Measurements from ENCODE around the gene IMMT.

Gene IMMT

DNA sequence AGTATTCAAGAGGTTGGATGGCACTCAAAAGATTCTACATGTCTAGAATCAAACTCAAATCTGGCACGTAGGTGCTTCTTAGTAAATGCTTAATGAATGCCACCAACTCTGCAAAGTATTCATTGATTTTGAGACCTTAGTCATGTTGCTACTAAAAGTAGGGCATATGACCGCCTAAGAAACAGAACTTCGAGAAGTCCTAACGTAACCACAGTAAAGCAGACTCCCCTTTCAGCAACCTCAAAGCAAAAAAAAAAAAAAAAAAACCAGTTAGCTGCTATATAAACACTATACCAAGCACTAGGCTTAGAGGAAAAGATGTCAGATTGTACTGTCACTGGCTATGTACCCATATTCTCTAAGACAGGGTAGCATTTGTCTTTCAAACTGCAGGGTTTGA lies 55.3 kb downstream of the IMMT start:
- DNase-seq, result no peak

DNA sequence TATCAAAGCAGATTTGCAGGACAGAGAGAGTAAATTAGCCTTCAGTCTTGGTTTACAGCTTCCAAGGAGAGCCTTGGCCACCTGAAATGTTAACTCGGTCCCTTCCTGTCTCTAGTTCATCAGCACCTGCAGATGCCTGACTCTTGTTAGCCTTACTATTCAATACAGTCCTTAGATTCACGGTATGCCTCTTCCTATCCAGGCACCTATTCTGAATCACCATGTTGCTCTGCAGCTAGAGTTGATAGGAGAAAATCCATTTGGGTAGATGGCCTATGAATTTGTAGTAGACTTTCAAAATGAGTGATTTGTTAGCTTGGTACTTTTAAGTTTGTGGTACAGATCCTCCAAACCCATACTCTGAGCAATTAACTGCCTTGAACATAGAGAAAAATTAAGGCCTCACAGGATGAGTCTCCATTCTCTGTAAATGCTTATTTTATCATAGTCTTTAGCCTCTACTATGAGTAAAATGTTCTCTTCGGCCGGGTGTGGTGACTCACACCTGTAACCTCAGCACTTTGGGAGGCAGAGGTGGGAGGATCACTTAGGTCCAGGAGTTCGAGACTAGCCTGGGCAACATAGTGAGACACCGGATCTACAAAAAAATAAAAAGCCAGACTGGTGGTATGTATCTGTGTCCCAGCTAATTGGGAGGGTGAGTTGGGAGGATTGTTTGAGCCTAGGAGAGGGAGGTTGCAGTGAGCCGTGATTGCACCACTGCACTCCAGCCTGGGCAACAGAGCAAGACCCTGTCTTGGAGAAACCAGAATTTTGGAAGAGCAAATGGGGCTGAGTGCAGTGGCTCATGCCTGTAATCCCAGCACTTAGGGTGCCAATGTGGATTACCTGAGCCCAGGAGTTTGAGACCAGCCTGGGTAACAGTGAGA lies 56.3 kb downstream of the IMMT start:
- no peak for DNase-seq

DNA sequence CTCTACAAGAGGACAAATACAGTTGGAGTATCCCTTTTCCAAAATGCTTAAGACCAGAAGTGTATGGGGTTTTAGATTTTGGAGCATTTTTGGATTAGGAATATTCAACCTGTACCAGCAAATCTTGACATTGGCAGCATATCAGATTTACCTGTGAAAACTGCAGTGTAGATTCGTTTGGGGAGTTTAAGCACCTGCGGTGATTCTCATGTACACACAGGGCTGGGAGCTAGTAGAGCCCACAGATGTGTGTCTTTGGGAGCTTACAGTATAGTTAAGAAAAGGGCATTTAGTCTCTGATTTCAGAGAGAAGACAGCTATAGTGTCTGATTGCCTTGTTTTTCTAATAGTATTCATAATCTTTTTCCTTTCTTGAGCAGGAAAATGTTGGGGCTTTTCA lies 59.1 kb downstream of the IMMT start:
- DNase-seq, result no peak

DNA sequence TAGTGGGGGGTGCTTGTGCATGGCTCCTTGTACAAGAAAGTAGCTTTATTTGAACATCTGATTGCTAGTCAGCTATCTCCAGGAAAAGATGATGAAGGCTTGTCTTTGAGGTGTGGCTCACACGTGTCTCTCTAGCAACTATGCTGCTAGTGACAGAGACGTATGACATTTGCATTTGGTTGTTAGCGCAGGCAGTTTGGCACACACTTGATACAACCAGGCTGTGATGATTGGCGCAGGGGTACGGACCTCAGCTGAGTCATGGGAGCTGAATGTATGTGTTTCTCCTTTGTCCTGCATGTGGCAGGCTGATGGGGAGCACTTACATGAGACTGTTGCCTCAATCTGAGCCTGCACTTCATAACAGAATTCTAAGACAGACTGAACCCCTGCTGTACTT lies 59.6 kb downstream of the IMMT start:
- no peak for DNase-seq

DNA sequence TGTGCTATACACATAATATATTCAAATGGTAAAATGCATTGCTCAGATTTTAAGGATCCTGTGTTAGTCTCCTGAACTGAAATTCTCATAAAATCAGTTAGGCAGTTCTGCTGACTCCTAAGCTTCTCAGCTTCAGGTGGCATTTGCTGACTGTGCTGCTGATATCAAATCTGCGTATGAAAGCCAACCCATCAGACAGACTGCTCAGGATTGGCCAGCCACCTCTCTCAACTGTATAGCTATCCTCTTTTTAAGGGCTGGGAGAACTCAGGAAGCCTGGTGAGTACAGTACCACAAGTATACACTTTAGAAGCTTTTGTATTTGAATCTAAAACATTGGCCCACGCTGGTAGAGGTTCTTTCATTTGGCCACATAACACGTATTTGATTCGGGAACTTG lies 60.6 kb downstream of the IMMT start:
- no peak for DNase-seq

DNA sequence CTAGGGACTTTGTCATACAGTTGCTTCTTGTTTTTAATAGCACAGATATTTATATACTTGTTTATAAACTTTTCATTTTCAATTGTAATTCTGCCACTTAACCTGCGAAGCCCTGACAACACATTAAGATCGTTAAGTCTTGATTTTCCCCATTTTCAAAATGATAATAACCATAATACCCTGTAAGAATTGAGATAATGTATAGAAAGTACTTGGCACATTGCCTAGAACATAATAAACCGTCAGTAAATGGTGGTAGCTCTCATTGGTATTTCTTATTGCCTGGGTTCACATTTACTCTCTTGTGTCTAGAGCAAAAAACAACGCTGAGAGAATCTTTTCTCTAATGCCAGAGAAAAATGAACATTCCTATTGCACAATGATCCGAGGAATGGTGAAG lies 70.6 kb downstream of the IMMT start:
- DNase-seq, result no peak

DNA sequence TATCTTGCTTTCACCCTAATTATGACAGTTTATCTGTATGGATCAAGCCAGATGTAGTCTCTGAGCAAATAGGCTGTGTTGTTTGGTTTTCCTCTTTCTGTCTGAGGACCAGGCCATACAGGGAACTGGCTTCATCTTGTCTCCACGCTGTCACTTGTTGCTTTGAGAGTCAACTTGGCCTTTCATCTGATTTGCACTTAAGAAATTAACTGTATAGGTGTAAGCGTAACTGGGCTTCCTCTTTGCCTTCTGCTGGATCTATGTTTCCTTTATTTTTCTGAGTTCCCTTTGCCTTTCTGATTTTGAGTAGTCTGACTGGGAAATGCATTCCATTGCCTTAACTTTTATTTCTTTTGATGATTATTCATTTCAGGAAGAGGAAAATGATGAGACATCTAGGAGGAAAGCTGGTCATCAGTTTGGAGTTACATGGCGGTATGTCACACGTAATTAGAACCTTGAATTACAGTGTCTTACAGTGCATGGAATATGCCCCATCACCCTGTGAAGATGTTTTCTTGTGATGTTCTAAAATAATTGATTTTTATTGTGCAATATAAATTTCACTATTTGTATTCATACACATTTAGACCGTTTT lies 71.8 kb downstream of the IMMT start:
- no peak for DNase-seq

DNA sequence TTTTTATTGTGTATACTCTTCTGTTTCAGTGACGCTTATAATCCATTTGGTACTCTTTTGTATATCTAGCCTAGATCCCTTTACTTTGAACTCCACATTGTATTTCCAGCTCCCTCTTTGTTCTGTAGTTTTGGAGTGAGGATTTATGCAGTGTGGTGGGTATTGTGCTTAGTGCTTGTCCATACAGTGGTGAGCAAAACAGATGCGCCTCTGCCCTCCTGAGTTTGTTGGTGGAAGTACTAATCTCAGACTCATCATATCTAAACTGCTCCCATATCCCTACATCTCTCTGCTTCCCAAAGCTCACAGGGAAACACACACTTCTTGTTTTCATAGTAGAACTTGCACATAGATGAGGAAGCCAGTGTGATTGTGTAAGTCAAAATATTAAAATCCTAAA lies 77.1 kb downstream of the IMMT start:
- no peak for DNase-seq

DNA sequence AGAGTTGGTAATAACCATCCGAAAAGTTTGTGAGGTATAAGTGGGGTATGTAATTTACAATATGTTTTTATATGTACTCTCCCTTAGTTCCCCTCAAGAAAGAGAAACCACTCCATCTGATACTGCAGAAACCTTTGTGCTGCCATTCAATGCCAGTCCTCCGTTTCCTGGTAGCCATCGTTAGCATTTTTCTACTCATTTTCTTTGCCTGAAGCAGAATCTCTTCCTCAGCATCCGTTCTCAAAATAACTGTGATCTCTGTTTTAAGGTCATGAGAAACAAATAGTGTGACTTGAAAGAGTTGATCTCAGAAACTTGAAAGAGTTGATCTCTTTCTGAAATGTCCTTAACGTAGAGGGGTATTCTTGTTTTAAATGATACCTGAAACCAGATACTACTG lies 88.2 kb downstream of the IMMT start:
- no peak for DNase-seq

DNA sequence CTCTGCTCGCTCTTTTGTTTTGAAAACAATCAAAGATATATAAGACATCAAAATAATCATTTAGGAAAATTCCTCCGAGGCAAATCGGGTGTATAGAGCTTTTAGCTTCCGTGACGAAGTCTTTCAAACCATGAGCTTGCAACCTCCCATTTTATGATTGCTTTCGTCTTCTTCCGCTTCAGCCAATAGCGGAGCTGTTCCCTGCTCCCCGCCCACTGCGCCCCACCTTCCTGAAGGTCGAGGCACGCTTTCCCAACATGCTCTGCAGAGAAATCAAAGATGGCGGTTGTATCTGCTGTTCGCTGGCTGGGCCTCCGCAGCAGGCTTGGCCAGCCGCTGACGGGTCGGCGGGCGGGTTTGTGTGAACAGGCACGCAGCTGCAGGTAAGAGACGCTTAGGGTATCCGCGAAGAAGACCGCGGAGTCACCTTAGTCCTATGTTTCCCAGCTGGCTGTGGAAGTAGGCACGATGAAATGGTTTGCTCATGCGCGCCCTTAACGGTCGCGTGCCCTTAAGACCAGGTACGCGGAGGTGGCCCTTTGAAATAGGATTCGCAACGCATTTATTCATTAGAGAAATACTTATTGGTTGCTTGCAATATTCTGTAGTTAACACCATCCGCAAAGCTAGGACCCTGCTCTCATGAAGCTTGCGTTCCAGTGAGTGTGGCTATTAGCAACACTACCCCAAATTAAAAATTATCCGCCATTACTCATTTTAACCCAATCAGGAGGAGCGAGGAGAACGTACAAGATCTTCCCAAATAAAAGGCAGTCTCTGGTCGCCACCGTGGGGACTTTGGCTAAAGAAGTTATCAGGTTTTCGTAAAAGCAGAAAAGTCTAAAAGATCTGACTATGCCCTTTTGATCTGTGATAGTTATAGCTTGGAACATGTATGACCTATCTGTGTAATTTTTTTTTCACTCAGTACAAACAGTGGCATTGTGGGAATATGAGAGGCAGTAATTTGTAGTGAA lies 89.0 kb downstream of the IMMT start, which contains the start of gene PTCD3:
Gene PTCD3 (plus strand): TSS at position 267 of the 977 bp plus-strand sequence. CDS start 13 bp downstream, at position 280.
- DNase-seq, result peak; percentile 93

DNA sequence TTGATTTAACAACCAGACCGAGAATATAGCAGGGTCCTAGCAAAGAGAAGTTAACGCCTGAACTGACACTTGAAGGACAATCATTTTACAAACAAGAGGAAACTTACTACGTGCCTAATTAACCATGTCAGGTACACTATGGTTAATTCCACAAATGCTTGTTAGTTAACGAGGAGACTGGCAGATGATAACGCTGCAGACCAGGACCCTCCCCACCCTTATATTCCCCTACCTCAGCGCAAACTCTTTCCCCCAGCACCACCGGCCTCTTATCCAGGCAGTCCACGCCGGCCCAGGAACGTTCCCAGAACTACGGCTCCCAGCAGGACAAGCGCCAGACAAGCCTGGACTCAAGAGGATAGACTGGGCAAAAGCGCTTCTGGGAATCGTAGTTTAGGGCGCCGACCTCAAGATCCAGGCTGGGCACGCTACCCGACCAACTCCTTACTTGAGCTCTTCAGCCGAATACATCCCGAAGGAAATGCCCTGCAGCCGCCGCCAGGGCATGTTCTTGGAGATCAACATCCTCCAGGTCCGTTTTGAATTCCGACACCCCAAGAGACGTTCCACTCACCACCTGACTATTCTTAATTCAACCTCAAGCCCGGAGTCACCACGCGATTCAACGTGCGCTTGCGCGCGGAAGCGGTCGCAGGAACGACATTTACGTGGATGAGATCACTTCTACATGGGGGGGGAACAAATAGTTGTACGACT lies 89.9 kb downstream of the IMMT start, which contains the start of gene POLR1A:
Gene POLR1A (minus strand): TSS at position 635 of the 717 bp plus-strand sequence. CDS start 110 bp downstream, at position 525.
- DNase-seq, result peak; percentile 82

DNA sequence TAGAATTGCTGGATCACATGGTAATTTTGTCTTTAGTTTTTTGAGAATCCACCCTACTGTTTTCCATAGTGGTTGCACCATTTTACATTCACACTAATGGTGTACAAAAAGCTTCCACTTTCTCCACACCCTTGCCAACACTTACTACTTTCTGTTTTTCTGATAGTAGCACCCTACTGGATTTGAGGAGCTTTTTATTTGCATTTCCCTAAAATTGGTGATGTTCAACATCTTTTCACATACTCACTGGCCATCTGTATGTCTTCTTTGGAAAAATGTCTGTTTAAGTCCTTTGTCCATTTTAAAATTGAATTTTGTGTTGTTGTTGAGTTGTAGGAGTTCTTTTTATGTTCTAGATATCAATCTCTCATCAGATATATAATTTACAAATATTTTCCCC lies 93.1 kb downstream of the IMMT start:
- no peak for DNase-seq

DNA sequence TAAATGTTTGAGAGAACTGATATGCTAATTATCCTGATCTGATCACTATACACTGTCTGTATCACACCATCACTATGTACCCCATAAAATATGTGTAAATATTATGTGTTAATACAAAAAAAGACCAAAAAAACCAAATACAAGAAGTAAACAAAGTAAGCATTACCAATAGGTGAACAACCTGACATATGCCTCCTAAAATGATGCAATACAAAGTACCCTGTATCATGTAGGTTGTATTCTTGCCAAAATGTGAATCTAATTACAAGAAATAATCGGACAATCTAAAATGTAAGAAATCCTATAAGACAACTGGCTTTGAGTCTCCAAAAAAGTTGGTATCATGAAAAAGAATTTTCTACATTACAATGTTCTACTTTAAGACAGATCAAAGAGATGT lies 97.3 kb downstream of the IMMT start:
- no peak for DNase-seq

DNA sequence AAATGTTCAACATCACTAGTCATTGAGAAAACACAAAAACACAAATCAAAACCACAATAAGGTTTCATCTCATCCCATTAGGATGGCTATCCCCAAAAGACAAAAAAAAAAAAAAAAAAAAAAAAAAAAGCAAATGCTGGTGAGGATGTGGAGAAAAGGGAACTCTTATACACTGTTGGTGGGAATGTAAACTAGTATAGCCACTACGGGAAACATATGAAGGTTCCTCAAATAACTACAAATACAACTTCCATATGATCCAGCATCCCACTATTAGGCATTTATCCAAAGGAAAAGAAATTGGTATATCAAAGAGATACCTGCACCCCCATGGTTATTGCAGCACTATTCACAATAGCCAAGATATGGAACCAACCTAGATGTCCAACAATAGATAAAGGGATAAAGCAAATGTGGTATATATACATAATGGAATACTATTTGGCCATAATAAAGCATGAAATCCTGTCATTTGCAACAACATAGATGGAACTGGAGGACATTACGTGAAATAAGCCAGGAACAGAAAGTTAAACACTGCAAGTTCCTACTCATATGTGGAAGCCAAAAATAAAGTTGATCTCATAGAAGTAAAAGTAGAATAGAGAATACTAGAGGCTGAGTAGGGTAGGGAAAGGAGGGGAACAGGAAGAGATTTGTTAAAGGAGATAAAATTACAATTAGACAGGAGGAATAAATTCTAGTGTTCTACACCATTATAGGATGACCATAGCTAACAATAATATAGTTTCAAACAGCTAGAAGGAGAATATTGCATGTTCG lies 98.0 kb downstream of the IMMT start:
- no peak for DNase-seq

DNA sequence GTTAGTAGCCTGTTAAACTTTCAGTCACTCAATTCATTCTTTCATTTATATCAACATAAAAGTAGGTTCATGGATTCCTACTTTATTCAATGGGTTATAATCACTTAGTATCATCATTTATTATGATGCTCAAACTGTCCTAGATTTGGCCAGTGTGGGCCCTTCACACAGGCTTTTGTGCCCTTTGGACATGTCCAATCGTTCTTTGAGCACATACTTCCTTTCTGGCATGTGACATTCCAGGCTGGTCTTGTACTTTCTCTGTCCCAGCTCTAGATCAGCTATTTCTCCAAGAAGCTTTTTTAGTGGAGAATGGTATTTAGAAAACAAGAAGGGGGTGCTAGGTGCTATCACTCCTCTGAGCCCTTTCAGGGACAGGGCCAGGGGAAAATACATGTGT lies 101.0 kb downstream of the IMMT start:
- DNase-seq, result no peak

Data from CD4-positive, alpha-beta T cell treated with Interleukin-17A for 4 hours (primary cell).